ENCODE data around the gene COL11A2.

DNA sequence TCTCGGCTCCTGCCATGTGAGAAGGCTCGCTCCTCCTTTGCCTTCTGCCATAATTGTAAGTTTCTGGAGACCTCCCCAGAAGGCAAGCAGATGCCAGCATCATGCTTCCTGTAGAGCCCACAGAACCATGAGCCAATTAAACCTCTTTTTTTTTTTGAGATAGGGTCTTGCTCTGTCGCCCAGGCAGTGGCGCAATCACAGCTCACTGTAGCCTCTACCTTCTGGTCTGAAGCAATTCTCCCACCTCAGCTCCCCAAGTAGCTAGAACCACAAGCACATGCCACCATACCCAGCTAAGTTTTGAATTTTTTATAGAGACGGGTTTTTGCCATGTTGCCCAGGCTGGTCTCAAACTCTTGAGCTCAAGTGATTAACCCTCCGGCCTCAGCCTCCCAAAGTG, 44.6 kb upstream of the COL11A2 start:
- TF ChIP-seq, protein P1, sequence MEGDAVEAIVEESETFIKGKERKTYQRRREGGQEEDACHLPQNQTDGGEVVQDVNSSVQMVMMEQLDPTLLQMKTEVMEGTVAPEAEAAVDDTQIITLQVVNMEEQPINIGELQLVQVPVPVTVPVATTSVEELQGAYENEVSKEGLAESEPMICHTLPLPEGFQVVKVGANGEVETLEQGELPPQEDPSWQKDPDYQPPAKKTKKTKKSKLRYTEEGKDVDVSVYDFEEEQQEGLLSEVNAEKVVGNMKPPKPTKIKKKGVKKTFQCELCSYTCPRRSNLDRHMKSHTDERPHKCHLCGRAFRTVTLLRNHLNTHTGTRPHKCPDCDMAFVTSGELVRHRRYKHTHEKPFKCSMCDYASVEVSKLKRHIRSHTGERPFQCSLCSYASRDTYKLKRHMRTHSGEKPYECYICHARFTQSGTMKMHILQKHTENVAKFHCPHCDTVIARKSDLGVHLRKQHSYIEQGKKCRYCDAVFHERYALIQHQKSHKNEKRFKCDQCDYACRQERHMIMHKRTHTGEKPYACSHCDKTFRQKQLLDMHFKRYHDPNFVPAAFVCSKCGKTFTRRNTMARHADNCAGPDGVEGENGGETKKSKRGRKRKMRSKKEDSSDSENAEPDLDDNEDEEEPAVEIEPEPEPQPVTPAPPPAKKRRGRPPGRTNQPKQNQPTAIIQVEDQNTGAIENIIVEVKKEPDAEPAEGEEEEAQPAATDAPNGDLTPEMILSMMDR (IDR thresholded peaks at IDR 0.05) = no peak
- TF ChIP-seq POLR2A (IDR thresholded peaks at IDR 0.05) = no peak
